Measurements from ENCODE around the gene INO80C.

- TF ChIP-seq CTCF (optimal IDR thresholded peaks at IDR 0.05 in 1 of 3, IDR thresholded peaks at IDR 0.05 in 1 of 3, conservative IDR thresholded peaks at IDR 0.05 in 1 of 3; ENCODE audit: extremely low read depth in 1 of 3, insufficient read depth in 2 of 3, low read length in 3 of 3), result no peak
- no peak for TF ChIP-seq EZH2 (IDR thresholded peaks at IDR 0.05; ENCODE audit: low read length)
Observed at GRCh38 chr18:35436076-35436649, 61.6 kb downstream of the INO80C start.
